HG02678 (cell line): ENCODE data around the gene FAIM2.
"Not testable (repeated sequence)": the region's sequence is repeated elsewhere in the genome, so short reads cannot be mapped to it uniquely, and the experiment has no call there.

ENCODE experiments used
- ATAC-seq: cut with Tn5 transposase; IDR thresholded peaks from one replicate; pipeline ENCODE4 v1.9.1; 2021; ENCODE audit warnings: mild to moderate bottlenecking, moderate library complexity; ENCODE audit not compliant: unreplicated experiment

The FAIM2 gene

GRCh38 chr12:49882248-49882850, 21.4 kb downstream of the FAIM2 start:
- ATAC-seq, result no peak

GRCh38 chr12:49881415-49882247, 22.1 kb downstream of the FAIM2 start:
- no peak for ATAC-seq

GRCh38 chr12:49880756-49881414, 22.8 kb downstream of the FAIM2 start:
- no peak for ATAC-seq

- not testable (repeated sequence) for ATAC-seq
Observed at GRCh38 chr12:49879065-49879464, 24.6 kb downstream of the FAIM2 start.

GRCh38 chr12:49878021-49878420, 25.7 kb downstream of the FAIM2 start:
- ATAC-seq, result no peak

- ATAC-seq, result no peak
Observed at GRCh38 chr12:49877066-49877465, 26.6 kb downstream of the FAIM2 start.

GRCh38 chr12:49876070-49876469, 27.6 kb downstream of the FAIM2 start:
- no peak for ATAC-seq

- ATAC-seq, result no peak
Observed at GRCh38 chr12:49875115-49875720, 28.5 kb downstream of the FAIM2 start.

GRCh38 chr12:49874142-49874897, 29.4 kb downstream of the FAIM2 start:
- no peak for ATAC-seq

GRCh38 chr12:49873361-49873934, 30.3 kb downstream of the FAIM2 start:
- no peak for ATAC-seq

GRCh38 chr12:49872781-49873181, 30.9 kb downstream of the FAIM2 start:
- no peak for ATAC-seq

- no peak for ATAC-seq
Observed at GRCh38 chr12:49872381-49872780, 31.3 kb downstream of the FAIM2 start.

GRCh38 chr12:49871811-49872251, 31.9 kb downstream of the FAIM2 start:
- ATAC-seq, result not testable (repeated sequence)

- ATAC-seq, result no peak
Observed at GRCh38 chr12:49871263-49871561, 32.5 kb downstream of the FAIM2 start.

GRCh38 chr12:49870501-49871262, 33.0 kb downstream of the FAIM2 start:
- no peak for ATAC-seq

- no peak for ATAC-seq
Observed at GRCh38 chr12:49869816-49870500, 33.7 kb downstream of the FAIM2 start.

GRCh38 chr12:49868952-49869815, 34.5 kb downstream of the FAIM2 start:
- no peak for ATAC-seq

- ATAC-seq, result no peak
Observed at GRCh38 chr12:49868449-49868848, 35.3 kb downstream of the FAIM2 start.
